Osteocyte (in vitro differentiated cells): ENCODE data around the gene CPT2. TPM values are rescaled to one million over a fixed set of nuclear protein-coding genes. Genes with fewer than 3 reads are reported as not detected.
"Not testable (repeated sequence)": the region's sequence is repeated elsewhere in the genome, so short reads cannot be mapped to it uniquely, and the experiment has no call there.

Experiments
- DNase-seq: peaks from one replicate; pipeline ENCODE4 v3.0.0; 2021; ENCODE audit warnings: mixed read lengths; ENCODE audit not compliant: unreplicated experiment; ENCODE audit errors: extremely low spot score
- H3K27ac Mint-ChIP-seq: one replicate; pipeline ENCODE4 v1.8.0; 2021; ENCODE audit warnings: mild to moderate bottlenecking, mixed read lengths; ENCODE audit not compliant: unreplicated experiment
- H3K27me3 Mint-ChIP-seq: one replicate; pipeline ENCODE4 v1.8.0; 2021; ENCODE audit warnings: mixed read lengths; ENCODE audit not compliant: unreplicated experiment
- H3K36me3 Mint-ChIP-seq: one replicate; pipeline ENCODE4 v1.8.0; 2021; ENCODE audit warnings: mixed read lengths; ENCODE audit not compliant: unreplicated experiment
- H3K4me1 Mint-ChIP-seq: one replicate; pipeline ENCODE4 v1.8.0; 2021; ENCODE audit warnings: mixed read lengths; ENCODE audit not compliant: unreplicated experiment
- H3K4me3 Mint-ChIP-seq: one replicate; pipeline ENCODE4 v1.8.0; 2021; ENCODE audit warnings: mild to moderate bottlenecking, moderate library complexity, mixed read lengths; ENCODE audit not compliant: unreplicated experiment
- H3K9me3 Mint-ChIP-seq: one replicate; pipeline ENCODE4 v1.8.0; 2021; ENCODE audit warnings: mixed read lengths; ENCODE audit not compliant: unreplicated experiment
- total RNA-seq: library from RNA; stranded (reverse); gene quantifications from 2 replicates; pipeline ENCODE4 v1.2.1, GENCODE V29; 2021
- TF ChIP-seq, protein P1 (sequence below): fragments of 200-600 bp; sonication (generic); IDR thresholded peaks from 2 replicates; pipeline ENCODE4 v1.5.0; 2021; ENCODE audit warnings: antibody characterized with exemption, mild to moderate bottlenecking, moderate library complexity

Gene CPT2
- total RNA-seq, 1 donor from 2014 or later, result 15.6 TPM

DNA sequence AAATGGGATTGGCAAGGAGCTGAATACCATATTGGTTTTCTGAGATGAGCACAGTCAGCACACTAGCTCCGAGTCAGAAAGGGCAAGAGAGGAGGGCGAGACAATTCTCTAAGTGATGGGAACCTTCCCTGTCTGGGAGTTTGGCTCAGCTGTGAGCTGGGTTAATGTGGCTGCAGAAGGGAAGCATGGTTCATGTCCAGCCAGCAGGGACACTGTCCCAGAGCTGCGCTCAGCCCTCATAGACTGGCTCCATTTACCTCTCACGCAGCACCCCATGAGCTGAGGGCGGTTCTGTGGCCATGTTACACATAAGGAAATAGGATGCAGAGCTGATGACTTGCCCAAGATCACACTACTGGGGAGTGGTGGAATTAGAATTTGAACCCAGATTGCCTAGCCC is 15.7 kb upstream of the CPT2 start:
- Mint-ChIP-seq H3K4me3 (no peak overlapping the region), H3K27me3 (peaks cover 4% of the 10 kb centered on the region), H3K27ac (no peak overlapping the region), H3K36me3 (no peaks in the 10 kb centered on the region), H3K9me3 (no peaks in the 10 kb centered on the region), H3K4me1 (no peaks in the 10 kb centered on the region)
- TF ChIP-seq, protein P1, sequence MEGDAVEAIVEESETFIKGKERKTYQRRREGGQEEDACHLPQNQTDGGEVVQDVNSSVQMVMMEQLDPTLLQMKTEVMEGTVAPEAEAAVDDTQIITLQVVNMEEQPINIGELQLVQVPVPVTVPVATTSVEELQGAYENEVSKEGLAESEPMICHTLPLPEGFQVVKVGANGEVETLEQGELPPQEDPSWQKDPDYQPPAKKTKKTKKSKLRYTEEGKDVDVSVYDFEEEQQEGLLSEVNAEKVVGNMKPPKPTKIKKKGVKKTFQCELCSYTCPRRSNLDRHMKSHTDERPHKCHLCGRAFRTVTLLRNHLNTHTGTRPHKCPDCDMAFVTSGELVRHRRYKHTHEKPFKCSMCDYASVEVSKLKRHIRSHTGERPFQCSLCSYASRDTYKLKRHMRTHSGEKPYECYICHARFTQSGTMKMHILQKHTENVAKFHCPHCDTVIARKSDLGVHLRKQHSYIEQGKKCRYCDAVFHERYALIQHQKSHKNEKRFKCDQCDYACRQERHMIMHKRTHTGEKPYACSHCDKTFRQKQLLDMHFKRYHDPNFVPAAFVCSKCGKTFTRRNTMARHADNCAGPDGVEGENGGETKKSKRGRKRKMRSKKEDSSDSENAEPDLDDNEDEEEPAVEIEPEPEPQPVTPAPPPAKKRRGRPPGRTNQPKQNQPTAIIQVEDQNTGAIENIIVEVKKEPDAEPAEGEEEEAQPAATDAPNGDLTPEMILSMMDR, result no peak
- DNase-seq, result no peak

DNA sequence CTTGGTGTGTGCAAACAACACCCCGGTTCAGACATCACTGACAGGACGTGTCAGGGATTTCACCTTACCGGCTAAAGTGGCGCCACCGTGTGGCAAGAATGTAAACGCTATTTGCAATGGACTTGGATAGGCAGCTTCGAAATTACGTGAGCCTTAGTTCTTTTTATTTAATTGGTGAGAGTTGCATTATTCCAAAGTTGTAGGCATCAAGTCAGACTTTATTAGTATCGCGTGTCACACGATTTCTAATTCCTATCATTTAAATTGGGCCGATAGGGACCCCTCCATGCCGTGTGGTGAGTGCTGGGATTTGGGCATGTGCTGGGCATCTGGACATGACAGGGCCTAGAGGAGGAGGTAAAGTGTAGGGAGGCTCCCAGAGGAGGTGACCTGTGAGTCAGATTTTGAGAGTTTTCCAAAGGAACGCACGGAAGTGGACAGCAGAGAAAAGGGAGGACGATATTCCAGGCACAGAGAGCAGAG is 14.5 kb upstream of the CPT2 start:
- Mint-ChIP-seq H3K36me3 (no peaks in the 10 kb centered on the region), H3K27ac (no peak overlapping the region), H3K4me1 (no peaks in the 10 kb centered on the region), H3K9me3 (no peaks in the 10 kb centered on the region), H3K27me3 (no peaks in the 10 kb centered on the region), H3K4me3 (no peak overlapping the region)
- TF ChIP-seq, protein P1, result peak; percentile 85
- peak; percentile 89 for DNase-seq

DNA sequence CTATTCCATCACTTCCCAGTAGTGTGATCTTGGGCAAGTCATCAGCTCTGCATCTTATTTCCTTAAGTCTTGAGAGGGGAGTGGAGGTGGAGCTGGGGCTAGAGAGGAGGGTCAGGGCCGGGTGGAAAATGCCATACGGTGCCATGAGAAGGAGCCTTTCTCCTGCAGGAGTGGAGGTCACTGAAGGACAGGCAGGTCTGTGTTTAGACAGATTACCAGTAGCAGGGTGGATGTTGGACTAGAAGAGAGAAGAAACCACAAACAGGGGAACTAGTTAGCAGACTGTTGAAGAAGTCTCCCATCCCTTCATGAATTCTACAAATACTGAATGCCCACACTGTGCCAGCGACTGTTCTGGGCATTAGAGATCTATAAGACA is 13.9 kb upstream of the CPT2 start:
- no peaks in the 10 kb centered on the region for H3K9me3 Mint-ChIP-seq
- H3K4me3 Mint-ChIP-seq, result no peak overlapping the region
- no peaks in the 10 kb centered on the region for H3K4me1 Mint-ChIP-seq
- H3K27me3 Mint-ChIP-seq, result no peaks in the 10 kb centered on the region
- TF ChIP-seq, protein P1, result no peak
- no peak for DNase-seq
- H3K27ac Mint-ChIP-seq, result no peak overlapping the region
- H3K36me3 Mint-ChIP-seq, result no peaks in the 10 kb centered on the region

DNA sequence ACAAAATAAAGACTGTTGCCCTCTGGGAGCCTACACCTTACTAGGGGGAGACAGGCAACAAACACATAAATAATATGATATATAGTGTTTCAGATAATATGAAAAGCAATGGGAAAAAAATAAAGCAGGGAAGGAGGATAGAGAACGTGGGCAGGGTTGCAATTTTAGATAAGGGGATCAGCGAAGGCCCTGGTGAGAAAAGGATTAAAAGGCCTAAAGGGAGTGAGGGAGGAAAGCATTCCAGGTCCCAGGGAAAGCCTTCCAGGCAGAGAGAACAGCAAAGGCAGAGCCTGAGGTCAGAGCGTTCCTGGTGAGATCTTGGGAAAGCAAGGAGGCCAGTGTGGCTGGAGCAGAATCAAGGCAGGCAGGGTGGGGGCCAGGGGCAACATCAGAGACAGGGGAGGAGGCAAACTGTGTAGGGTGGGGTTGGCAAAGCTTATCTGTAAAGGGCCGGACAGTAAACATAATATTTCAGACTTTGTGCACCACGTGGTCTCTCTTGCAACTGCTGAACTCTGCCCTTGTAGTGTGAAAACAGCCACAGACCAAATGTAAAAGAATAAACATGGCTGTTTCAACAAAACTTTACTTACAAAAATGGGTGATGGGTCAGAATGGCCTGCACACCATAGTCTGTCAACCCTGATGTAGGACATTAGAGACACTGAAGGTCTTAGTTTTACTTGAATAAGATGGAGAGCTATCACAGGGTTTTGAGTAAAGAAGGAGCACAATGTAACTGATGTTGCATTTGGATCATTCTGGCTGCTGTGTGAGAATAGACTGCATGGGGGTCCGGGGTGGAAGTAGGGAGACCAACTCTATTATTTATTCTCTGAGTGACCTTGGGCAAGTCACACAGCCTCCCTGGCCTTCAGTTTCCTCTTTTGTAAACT is 13.3 kb upstream of the CPT2 start:
- no peak for DNase-seq
- no peaks in the 10 kb centered on the region for H3K27me3 Mint-ChIP-seq
- H3K36me3 Mint-ChIP-seq, result no peaks in the 10 kb centered on the region
- H3K4me1 Mint-ChIP-seq, result no peaks in the 10 kb centered on the region
- H3K9me3 Mint-ChIP-seq, result no peaks in the 10 kb centered on the region
- H3K4me3 Mint-ChIP-seq, result no peak overlapping the region
- TF ChIP-seq, protein P1, result no peak
- H3K27ac Mint-ChIP-seq, result no peak overlapping the region

DNA sequence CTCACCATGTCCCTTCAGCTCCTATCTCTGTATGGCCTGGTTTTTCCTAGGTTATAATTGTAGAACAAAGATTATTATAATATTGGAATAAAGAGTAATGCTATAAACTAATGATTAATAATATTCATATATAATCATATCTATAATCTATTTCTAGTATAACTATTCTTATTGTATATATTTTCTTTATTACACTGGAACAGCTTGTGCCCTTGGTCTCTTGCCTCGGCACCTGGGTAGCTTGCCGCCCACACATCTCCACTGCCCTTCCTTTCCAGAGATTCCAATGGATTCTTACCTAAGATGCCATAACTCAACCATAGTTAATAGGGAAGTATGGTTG is 10.7 kb upstream of the CPT2 start:
- H3K4me3 Mint-ChIP-seq, H3K36me3 Mint-ChIP-seq, H3K27ac Mint-ChIP-seq, H3K4me1 Mint-ChIP-seq, H3K9me3 Mint-ChIP-seq, H3K27me3 Mint-ChIP-seq, DNase-seq: not testable (repeated sequence)
- TF ChIP-seq, protein P1, result peak; percentile 6
